M059J (cell line): ENCODE data around the gene LCP2. TPM values are rescaled to one million over a fixed set of nuclear protein-coding genes. Genes with fewer than 3 reads are reported as not detected.
A peak's percentile ranks its signal among the peaks of the same experiment; 100 is the strongest.

Experiments used
- DNase-seq: peaks from one replicate; pipeline ENCODE4 v3.0.0-alpha.2; 2012; ENCODE audit warnings: low read depth
- total RNA-seq: library from RNA; depleted of rRNA; stranded (reverse); fragments of >200 nt; shearing (Covaris generic); gene quantifications from 2 replicates; pipeline ENCODE4 v1.2.3, GENCODE V29; 2014

Gene LCP2
- total RNA-seq, 1 experiment from 2014 or later = 0.69 TPM

DNA sequence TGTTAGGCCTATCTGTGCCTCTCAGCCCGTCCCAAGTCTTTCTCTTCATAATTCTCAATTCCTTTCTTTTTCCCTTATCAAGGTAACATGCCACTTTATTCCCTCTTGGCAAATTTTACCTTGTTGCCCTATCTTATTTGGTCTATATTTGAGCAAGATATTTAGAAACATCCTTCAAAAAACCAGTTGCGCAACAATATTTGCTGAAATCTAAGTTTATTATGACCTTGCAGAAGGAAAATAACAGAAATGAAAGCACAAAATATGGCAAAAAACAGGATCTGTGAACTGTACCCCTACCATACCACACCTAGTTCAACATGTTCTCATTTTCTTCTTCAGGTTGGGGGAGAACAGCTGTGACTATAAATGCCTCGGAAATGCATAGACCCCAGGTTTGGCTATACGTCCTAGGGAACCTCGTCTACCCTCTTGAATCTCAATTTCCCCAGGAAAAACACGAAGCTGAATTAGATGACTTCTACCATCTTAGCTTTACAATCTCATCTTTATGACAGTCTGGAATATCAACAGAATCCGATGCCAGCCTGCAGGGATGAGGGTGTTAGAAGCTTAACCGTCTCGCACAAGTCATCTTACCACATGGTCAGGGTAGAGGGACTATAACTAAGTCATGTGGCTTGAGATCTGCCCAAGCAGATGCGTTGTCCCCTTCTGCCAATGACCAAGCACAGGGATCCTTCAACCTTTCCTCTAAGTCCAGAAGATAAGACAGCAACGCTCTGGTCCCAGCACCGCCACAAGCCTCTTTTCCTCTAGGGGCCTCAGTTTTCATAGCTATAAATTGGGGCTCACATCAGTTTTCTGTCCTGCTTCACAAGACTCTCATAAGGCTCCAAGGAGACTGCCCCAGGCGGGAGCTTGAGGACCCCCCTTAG is 1.3 kb downstream of the LCP2 start:
- DNase-seq = no peak

- no peak for DNase-seq
These were observed 3.0 kb downstream of the LCP2 start for GRCh38 chr5:170294556-170294955.

- DNase-seq = no peak
These were observed 3.5 kb downstream of the LCP2 start for GRCh38 chr5:170294057-170294456.

DNA sequence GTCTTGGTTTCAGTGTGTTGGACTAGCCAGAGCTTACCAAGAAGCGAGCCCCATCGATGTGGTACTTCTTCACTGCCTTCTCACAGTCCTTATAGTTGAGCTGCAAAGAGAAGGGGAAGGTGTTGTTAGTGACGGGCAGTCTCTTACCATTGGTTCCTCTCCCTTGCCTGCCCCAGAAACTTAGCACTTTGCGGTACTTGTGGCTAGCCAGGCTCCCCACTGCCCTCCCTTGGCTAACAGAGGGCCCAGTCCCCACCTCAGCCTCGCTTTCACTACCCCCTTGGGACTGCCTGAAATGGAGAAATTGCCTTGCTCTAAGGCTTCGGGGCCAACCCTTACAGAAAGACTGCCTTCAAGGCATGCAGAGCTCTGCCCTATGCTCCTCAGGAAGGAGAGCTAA is 4.3 kb downstream of the LCP2 start:
- DNase-seq = no peak

GRCh38 chr5:170292179-170293104 is 5.1 kb downstream of the LCP2 start:
- no peak for DNase-seq

DNA sequence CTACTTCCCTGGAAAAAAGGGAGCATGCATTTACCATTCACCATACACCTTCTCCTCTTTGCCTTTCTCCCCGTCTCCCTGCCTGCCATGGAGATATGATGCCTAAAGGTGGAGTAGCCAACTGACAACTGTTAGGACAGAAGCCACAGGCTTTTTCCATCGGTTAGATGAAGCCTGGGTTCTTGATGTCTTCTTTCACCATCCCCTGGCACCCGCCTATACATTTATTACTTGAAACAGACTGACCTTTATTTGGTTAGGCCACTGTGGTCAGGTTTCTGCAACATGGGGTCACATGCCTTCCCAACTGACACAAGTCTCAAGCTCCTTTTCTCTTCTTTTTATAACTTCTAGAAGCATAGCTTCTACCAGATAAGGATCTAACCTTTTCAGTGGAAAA is 7.1 kb downstream of the LCP2 start:
- no peak for DNase-seq

DNA sequence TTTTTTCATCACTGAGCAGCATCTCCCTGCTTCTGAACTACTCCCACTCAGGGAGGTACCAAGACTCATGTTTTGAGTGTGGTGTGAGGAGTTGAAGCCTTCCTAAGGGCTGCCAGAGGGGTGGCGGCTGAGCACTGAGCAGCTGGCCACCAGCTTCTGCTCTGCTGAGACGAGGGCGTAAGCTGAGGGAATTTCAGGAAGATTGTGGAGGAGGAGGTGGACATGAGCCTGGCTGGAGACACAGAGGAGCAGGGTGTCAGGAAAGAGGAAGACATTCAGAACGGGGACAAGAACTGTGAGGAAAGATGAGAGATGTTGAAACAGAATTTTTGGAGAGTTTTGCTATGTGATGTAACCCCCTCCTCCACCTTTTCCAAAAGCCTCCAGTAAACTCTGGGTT is 7.8 kb downstream of the LCP2 start:
- DNase-seq = no peak

- no peak for DNase-seq
These were observed 8.5 kb downstream of the LCP2 start for GRCh38 chr5:170289121-170289520.

DNA sequence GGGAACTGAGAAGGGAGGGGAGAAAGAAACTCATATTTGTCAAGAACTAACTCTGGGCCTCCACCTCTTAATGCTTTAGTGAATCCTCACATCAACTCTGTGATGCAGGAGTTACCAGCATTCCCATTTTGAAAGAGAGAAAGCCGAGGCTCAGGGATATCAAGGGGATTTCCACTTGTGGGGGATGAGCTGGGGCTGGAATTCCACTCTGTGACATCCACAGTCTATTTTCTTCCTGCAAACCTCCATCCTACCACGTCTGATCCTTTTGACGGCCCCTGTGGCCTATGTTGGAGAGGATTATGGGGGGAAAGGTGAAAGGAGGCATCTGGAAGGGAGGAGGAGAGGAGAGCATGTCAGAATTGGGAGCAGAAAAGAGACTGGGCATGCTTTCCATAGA is 9.0 kb downstream of the LCP2 start:
- DNase-seq = no peak

DNA sequence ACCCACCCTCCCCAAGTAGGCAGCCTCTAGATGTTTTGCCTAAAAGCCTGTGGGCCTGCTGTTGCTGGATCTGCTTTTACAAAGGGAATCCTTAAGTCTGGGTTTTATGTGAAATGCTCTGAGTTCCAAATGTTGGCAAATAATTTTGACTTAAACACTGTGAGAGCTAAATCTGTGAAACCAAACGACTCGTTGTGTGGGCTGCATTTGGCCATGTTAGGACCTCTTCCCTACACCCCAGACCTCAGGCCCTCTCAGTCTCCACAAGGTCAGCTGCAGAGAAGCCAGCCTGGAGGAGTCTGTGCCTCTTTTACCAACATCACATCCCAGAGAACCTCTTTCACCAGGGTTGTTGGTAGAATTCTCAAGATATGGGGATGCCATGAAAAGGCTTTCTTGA is 9.4 kb downstream of the LCP2 start:
- no peak for DNase-seq

- no peak for DNase-seq
These were observed 10.0 kb downstream of the LCP2 start for GRCh38 chr5:170287532-170287931.

GRCh38 chr5:170286386-170286925 is 11.1 kb downstream of the LCP2 start:
- peak; percentile 20 for DNase-seq

DNA sequence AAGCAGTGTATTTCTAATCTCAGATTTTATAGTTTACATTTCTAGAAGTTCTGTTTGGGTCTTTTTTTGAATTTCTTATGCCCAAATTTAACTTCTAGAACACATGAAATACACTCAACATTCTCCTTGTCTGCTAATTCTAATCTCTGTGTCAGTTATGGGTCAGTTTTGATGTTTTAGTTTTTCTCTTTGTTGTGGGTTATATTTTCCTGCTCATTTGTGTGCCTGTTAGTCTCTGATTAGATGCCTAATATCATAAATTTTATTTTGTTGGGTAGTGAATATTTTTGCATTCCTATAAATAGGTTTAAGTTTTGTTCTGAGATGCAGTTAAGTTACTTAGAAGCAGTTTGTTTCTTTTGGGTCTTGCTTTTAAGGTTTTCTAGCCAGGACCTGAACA is 12.4 kb downstream of the LCP2 start:
- no peak for DNase-seq

GRCh38 chr5:170284231-170284630 is 13.3 kb downstream of the LCP2 start:
- no peak for DNase-seq

DNA sequence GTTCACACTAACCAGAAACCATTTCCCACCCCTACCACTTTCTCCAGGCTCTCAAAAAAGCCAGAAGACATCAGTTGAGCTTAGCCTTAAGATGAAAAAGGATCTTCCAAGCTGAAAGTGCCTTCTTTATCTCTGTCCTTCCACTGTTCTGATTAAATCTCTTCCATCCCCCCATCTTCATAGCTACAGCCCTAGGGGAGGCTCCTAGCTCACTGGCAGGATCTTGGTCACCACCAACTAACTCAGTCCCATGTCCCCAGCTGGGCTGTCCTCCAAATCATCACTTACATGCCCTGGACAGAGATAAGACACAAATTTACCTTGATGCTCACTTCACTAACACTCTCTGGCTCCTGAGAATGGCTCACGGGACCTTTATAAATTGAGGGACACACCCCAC is 14.3 kb downstream of the LCP2 start:
- DNase-seq = no peak

DNA sequence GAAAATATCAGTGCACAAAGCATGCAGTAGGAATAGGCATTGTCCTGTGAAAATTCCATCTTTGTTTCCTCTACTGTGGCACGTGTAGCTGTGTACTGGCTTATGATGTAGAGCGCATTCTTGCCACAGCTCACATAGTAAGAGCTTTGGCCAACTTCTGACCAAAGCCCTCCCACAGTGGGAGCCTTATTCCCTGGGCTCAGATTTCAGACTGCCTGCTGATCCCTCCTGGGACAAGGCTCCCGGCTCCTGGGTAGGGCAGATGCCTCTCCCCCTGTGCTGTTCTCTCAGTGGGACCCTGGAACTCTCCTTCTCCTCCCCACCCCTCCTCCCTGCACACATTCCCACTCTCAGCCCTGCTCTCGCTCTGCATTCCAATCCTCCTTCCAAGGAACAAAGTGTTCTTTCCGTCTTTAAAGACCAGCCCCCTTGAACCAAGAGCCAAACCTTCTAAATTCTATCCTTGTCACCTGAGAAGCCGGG is 17.5 kb downstream of the LCP2 start:
- DNase-seq = no peak

- no peak for DNase-seq
These were observed 18.1 kb downstream of the LCP2 start for GRCh38 chr5:170279459-170279817.

GRCh38 chr5:170278611-170279458 is 18.7 kb downstream of the LCP2 start:
- peak; percentile 63 for DNase-seq

- DNase-seq = no peak
These were observed 19.7 kb downstream of the LCP2 start for GRCh38 chr5:170277867-170278281.

GRCh38 chr5:170276140-170276539 is 21.4 kb downstream of the LCP2 start:
- DNase-seq = no peak

GRCh38 chr5:170275376-170275994 is 22.1 kb downstream of the LCP2 start:
- DNase-seq = no peak
